ENCODE measurements around the gene CADPS.

- TF ChIP-seq CTCF (IDR thresholded peaks at IDR 0.05; ENCODE audit: insufficient read depth, low read length), result no peak
- TF ChIP-seq REST (IDR thresholded peaks at IDR 0.05; ENCODE audit: insufficient replicate concordance, low read depth), result no peak
- no peak for TF ChIP-seq POLR2AphosphoS5 (IDR thresholded peaks at IDR 0.05; ENCODE audit: low read depth)
Observed at GRCh38 chr3:62556121-62556815, 318.9 kb downstream of the CADPS start.
